NB4 (cell line): ENCODE measurements around the gene C10orf120.

Experiments
- DNase-seq: peaks from one replicate; pipeline ENCODE4 v3.0.0; 2010; ENCODE audit warnings: low read depth
- H3K4me3 ChIP-seq: one replicate; pipeline ENCODE4 v1.5.1; 2011; ENCODE audit warnings: mild to moderate bottlenecking, low read depth, low read length, moderate library complexity
- MYC ChIP-seq: IDR thresholded peaks from 2 replicates; pipeline ENCODE4 v1.6.1; 2011; ENCODE audit warnings: low read depth, low read length
- POLR2A ChIP-seq: IDR thresholded peaks from 2 replicates; pipeline ENCODE4 v1.6.1; 2011; ENCODE audit warnings: mild to moderate bottlenecking; ENCODE audit not compliant: insufficient read length; ENCODE audit errors: extremely low read depth
- TF ChIP-seq, protein P1 (sequence below): IDR thresholded peaks from one replicate; pipeline ENCODE4 v1.5.1; 2012; ENCODE audit warnings: low read depth, low read length
- TF ChIP-seq, protein P2 (sequence below): IDR thresholded peaks from 2 replicates; pipeline ENCODE4 v1.6.1; 2011; ENCODE audit warnings: low read depth, low read length

Gene C10orf120

DNA sequence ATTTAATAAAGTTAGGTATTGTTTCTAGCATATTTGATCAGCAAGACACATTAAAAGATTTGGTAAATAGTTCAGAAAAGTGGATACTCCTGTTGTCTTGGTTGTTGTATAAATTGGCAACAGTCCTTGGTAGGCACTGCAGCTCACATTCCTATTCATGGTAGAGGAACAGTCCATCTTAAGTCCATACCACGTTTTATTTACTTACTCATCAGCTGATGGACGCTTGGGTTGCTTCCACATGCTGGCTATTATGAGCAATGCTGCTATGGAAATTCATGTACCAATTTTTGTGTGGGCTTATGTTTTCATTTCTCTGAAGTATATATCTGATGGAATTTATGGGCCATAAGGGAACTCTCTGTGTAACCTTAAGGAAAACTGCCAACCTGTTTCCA, 43.3 kb downstream of the C10orf120 start:
- no peak for DNase-seq
- TF ChIP-seq MYC (no peak), POLR2A (no peak)
- TF ChIP-seq, protein P1, sequence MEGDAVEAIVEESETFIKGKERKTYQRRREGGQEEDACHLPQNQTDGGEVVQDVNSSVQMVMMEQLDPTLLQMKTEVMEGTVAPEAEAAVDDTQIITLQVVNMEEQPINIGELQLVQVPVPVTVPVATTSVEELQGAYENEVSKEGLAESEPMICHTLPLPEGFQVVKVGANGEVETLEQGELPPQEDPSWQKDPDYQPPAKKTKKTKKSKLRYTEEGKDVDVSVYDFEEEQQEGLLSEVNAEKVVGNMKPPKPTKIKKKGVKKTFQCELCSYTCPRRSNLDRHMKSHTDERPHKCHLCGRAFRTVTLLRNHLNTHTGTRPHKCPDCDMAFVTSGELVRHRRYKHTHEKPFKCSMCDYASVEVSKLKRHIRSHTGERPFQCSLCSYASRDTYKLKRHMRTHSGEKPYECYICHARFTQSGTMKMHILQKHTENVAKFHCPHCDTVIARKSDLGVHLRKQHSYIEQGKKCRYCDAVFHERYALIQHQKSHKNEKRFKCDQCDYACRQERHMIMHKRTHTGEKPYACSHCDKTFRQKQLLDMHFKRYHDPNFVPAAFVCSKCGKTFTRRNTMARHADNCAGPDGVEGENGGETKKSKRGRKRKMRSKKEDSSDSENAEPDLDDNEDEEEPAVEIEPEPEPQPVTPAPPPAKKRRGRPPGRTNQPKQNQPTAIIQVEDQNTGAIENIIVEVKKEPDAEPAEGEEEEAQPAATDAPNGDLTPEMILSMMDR: no peak
- TF ChIP-seq, protein P2, sequence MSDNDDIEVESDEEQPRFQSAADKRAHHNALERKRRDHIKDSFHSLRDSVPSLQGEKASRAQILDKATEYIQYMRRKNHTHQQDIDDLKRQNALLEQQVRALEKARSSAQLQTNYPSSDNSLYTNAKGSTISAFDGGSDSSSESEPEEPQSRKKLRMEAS: no peak
- H3K4me3 ChIP-seq: no peak overlapping the region

DNA sequence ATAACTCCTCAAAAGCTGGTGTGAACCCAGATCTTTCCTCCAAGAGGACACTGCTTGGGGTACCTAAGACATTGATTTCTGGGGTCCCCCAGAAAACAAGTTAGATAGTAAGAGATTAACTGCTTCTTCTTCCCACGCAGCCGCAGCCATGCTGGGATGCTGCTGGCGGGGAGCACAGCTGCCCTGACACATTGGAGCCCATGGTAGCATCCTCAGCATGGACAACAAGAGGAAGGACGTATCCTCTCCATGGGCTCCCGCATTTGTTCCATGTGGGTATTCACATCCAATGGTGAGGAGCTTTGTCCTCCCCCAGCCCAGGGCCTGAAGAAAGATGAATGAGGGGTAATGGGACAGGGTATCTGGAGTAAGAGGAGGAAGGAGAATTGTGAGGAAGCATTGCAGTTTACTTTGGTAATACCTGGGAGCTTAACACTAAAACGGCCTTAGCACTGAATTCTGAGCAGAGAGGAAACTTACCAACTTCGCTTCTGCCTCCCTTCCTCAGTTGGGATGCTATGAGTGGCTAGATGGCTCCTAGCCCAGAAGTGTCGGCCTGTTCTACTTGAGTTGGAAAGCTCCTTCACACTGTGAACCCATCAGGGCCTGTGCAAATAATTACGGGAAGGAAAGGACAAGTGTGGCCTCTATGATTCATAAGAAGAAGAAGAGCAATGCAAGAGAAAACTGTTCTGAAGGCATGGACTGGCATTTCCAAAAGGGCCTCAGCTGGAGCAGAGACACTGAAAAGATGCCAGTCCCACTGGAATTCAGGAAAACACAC, 43.9 kb downstream of the C10orf120 start:
- TF ChIP-seq, protein P1: no peak
- TF ChIP-seq, protein P2: no peak
- TF ChIP-seq MYC (no peak), POLR2A (no peak)

DNA sequence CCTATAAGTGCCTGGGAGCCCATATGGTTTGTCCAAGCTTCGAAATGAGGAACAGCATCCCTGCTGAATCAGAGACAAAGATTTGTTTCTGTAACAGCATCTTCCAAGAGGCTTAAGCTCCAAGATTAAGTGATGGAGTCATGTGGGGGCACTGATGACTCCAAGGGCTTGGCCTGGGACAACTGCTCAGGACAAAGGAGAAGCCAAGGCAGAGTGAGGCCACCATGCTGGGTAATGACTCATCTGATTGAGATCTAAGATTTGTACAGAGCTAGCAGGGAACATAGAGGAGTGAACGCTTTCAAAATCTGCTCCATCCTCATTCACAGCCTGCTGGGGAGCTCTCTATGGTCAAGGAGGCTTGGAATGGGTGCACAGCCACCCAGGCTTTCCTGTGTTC, 49.3 kb downstream of the C10orf120 start:
- DNase-seq: no peak
- TF ChIP-seq, protein P2: no peak
- TF ChIP-seq, protein P1: no peak
- TF ChIP-seq MYC (no peak), POLR2A (no peak)

More for the DNA sequence above, 43.9 kb downstream of the C10orf120 start:
- DNase-seq: no peak
- H3K4me3 ChIP-seq: no peak overlapping the region

DNA sequence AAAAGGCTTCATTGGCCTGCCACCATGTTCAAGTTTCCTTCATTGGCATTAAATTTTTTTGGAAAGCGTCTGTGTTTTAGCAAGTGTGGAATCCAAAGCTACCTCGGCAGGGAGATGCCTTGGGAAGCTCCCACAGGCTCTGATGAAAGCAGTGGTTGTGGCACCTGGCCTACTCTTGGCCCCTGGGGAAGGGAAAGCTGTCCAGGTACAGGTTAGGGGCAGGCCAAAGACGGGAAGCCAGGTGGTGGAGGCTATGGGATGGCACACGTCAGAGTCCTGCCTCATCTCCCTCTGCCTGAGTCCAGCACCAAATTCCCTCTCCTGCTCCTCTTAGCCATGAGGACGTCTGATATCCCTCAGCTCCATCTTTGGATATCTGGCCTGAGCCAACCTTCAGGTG, 49.7 kb downstream of the C10orf120 start:
- DNase-seq: no peak
- TF ChIP-seq MYC (no peak), POLR2A (no peak)
- TF ChIP-seq, protein P2: no peak
- TF ChIP-seq, protein P1: no peak

More for the DNA sequence above, 49.3 kb downstream of the C10orf120 start:
- no peak overlapping the region for H3K4me3 ChIP-seq

DNA sequence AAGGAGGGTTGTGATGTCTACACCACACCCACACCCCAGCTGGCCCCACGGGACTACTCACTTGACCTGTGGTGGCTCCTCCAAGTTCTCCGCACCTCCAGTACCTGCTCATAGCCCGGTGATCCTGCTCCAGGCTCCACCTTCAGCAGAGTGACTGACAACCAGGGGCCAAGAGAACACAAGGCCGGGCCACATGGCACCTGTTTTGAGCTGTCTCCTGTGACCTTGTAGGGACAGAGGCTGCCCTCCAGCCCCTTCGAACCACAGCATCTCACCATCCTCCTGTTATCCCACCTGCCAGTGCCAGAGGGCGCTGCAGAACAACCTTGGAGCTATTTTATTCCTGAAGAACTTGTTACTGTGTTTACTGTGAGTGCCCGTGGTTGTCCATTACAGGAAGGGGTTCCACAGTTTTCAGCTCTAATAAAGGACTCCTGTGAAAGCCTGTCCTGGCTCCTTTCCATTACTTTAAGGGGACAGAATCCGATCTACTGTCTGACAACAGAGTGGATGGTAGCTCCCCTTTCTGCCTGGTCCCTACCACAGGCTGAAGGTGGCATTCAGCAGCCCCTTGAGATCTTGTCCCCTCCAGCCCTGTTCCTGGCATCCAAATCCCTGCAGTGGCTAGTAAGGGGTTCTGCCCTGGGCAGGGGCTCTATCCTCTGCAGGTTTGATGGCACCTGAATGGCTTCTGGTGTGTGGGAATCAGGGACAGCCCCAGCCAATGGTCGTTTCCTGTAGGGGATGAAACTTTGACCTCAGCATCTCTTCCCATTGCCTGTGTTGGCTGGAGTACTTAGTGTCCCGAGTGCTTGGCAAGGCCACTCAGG, 50.8 kb downstream of the C10orf120 start:
- TF ChIP-seq, protein P2: 0 out of 2 replicates have a peak, but pooled peaks have one; percentile 16
- TF ChIP-seq MYC (peak; percentile 34; the same call in 1 of the 2 replicates), POLR2A (no peak)
- TF ChIP-seq, protein P1: peak; percentile 78
- H3K4me3 ChIP-seq: no peak overlapping the region
- DNase-seq: peak; percentile 58

More for the DNA sequence above, 49.7 kb downstream of the C10orf120 start:
- H3K4me3 ChIP-seq: no peak overlapping the region
